ENCODE measurements around the gene PNPLA3. TPM values are rescaled to one million over a fixed set of nuclear protein-coding genes. Genes with fewer than 3 reads are reported as not detected.
"Not testable (repeated sequence)": the region's sequence is repeated elsewhere in the genome, so short reads cannot be mapped to it uniquely, and the experiment has no call there.

The PNPLA3 gene
- total RNA-seq, 2 experiments from 2014 or later = not detected

DNA sequence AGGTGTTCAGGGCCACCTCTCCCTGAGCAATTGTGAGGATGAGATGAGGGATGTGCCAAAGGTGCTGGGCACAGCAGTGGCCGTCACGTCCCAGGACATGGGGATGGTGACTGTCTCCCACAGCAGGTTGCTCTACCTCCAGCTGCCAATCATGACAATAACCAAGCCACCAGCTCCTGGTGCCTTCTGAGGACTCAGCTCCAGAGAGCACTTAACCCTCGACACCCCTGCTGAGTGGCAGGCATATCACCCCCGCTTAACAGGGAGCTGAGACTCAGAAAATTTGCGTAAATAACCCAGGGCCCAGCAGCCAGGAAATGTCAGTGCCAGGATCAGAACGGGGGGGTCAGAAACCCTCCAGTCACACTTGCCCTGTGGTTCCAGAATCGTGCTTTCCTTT is 23.4 kb upstream of the PNPLA3 start:
- no peak for DNase-seq (ENCODE audit: low spot score)
- Histone ChIP-seq H3K36me3 (ENCODE audit: insufficient read depth, low read length) (no peaks in the 10 kb centered on the region), H4K20me1 (ENCODE audit: insufficient read depth, low read length) (no peaks in the 10 kb centered on the region), H3K4me3 (ENCODE audit: low read depth, low read length, poor library complexity, severe bottlenecking) (no peak overlapping the region), H3K9me2 (ENCODE audit: insufficient read depth, low read length) (no peaks in the 10 kb centered on the region), H3K4me2 (ENCODE audit: low read length) (no peak overlapping the region), H3K79me2 (ENCODE audit: insufficient read depth, low read depth, low read length) (no peaks in the 10 kb centered on the region), H2AFZ (ENCODE audit: low read length) (no peak overlapping the region), H3K27ac (ENCODE audit: low read depth, low read length, poor library complexity, severe bottlenecking) (no peak overlapping the region), H3K9me3 (ENCODE audit: low read length) (no peaks in the 10 kb centered on the region), H3K4me1 (ENCODE audit: insufficient read depth, low read length, poor library complexity, severe bottlenecking) (no peaks in the 10 kb centered on the region)
- POLR2A ChIA-PET = interaction anchor here (0.7 kb wide), 1 partner anchor 328 kb away, joined by 3 read pairs; no protein-coding TSS in a partner anchor
- intact Hi-C loops (cut with micrococcal nuclease; ENCODE audit: unreplicated experiment) = no loop called here
- TF ChIP-seq, protein P1, sequence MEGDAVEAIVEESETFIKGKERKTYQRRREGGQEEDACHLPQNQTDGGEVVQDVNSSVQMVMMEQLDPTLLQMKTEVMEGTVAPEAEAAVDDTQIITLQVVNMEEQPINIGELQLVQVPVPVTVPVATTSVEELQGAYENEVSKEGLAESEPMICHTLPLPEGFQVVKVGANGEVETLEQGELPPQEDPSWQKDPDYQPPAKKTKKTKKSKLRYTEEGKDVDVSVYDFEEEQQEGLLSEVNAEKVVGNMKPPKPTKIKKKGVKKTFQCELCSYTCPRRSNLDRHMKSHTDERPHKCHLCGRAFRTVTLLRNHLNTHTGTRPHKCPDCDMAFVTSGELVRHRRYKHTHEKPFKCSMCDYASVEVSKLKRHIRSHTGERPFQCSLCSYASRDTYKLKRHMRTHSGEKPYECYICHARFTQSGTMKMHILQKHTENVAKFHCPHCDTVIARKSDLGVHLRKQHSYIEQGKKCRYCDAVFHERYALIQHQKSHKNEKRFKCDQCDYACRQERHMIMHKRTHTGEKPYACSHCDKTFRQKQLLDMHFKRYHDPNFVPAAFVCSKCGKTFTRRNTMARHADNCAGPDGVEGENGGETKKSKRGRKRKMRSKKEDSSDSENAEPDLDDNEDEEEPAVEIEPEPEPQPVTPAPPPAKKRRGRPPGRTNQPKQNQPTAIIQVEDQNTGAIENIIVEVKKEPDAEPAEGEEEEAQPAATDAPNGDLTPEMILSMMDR (conservative IDR thresholded peaks at IDR 0.05; ENCODE audit: low read length) = no peak
- TF ChIP-seq EZH2phosphoT487 (IDR thresholded peaks at IDR 0.05; ENCODE audit: borderline replicate concordance, low read depth, low read length) = no peak
- CTCF ChIA-PET (ENCODE audit: unreplicated experiment) = no interaction called here
- no TSS peak for BruUV-seq (replicated peaks)

DNA sequence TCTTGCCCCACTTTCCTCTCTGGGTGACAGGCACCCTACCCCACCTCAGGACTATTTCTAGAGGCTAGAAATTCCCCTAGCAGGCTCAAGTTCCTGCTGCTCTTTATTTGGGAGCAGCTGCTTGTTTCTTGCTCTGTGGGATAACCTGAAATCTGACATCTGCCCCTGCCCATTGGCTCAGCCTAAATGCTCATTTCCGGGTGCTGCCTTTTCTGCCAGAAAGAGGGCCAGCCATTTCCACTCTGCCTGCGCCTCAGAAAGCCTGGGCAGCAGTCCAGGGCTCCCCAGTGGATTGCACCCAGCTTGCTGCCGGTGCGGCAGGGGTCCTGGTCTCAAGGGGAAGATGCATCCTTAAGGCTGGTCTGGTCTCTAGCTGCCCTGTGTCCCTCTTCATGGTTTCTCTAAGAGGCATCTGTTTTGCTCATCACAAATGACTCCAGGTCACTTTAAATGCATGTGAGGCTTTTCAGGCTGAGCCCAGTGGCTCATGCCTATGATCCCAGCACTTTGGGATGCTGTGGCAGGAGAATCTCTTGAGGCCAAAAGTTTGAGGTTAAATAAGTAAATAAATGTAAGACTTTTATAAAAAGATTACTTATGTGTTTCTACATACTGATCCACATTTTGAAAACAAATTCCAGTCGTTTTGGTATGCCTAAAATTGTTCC is 21.5 kb upstream of the PNPLA3 start:
- no peak overlapping the region for H2AFZ ChIP-seq (ENCODE audit: low read length)
- no peaks in the 10 kb centered on the region for H3K79me2 ChIP-seq (ENCODE audit: insufficient read depth, low read depth, low read length)
- H3K4me2 ChIP-seq (ENCODE audit: low read length) = no peak overlapping the region
- H3K4me1 ChIP-seq (ENCODE audit: insufficient read depth, low read length, poor library complexity, severe bottlenecking) = no peaks in the 10 kb centered on the region
- DNase-seq (ENCODE audit: low spot score) = no peak
- intact Hi-C loops (cut with micrococcal nuclease; ENCODE audit: unreplicated experiment) = loop anchor here (2.0 kb wide), 1 partner anchor 19 kb away; no protein-coding TSS in a partner anchor
- POLR2A ChIA-PET = no interaction called here
- H3K9me2 ChIP-seq (ENCODE audit: insufficient read depth, low read length) = no peaks in the 10 kb centered on the region
- H3K4me3 ChIP-seq (ENCODE audit: low read depth, low read length, poor library complexity, severe bottlenecking) = no peak overlapping the region
- no TSS peak for BruUV-seq (replicated peaks)
- CTCF ChIA-PET (ENCODE audit: unreplicated experiment) = no interaction called here
- TF ChIP-seq, protein P1 (conservative IDR thresholded peaks at IDR 0.05; ENCODE audit: low read length) = no peak
- no peak for TF ChIP-seq EZH2phosphoT487 (IDR thresholded peaks at IDR 0.05; ENCODE audit: borderline replicate concordance, low read depth, low read length)
- H4K20me1 ChIP-seq (ENCODE audit: insufficient read depth, low read length) = no peaks in the 10 kb centered on the region
- H3K36me3 ChIP-seq (ENCODE audit: insufficient read depth, low read length) = no peaks in the 10 kb centered on the region
- H3K9me3 ChIP-seq (ENCODE audit: low read length) = no peaks in the 10 kb centered on the region
- H3K27ac ChIP-seq (ENCODE audit: low read depth, low read length, poor library complexity, severe bottlenecking) = no peak overlapping the region

DNA sequence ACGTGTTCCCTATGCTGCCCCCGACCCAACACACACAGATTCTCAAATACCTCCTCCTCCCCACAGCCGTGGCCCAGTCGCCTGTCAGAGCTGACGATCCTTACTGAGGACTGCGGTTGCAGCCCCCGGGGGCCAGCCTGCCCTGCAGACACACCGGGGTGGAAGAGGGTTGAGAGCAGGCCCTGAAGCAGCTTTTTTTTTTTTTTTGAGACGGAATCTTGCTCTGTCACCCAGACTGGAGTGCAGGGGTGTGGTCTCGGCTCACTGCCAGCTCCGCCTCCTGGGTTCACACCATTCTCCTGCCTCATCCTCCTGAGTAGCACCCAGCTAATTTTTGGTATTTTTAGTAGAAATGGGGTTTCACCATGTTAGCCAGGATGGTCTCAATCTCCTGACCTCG is 20.6 kb upstream of the PNPLA3 start:
- H3K4me2 ChIP-seq (ENCODE audit: low read length); H3K79me2 ChIP-seq (ENCODE audit: insufficient read depth, low read depth, low read length); H4K20me1 ChIP-seq (ENCODE audit: insufficient read depth, low read length); H3K4me3 ChIP-seq (ENCODE audit: low read depth, low read length, poor library complexity, severe bottlenecking); BruUV-seq (replicated peaks); POLR2A ChIA-PET; DNase-seq (ENCODE audit: low spot score); H3K36me3 ChIP-seq (ENCODE audit: insufficient read depth, low read length); H3K27ac ChIP-seq (ENCODE audit: low read depth, low read length, poor library complexity, severe bottlenecking); H3K9me3 ChIP-seq (ENCODE audit: low read length); H2AFZ ChIP-seq (ENCODE audit: low read length); H3K9me2 ChIP-seq (ENCODE audit: insufficient read depth, low read length); H3K4me1 ChIP-seq (ENCODE audit: insufficient read depth, low read length, poor library complexity, severe bottlenecking); CTCF ChIA-PET (ENCODE audit: unreplicated experiment): not testable (repeated sequence)
- intact Hi-C loops (cut with micrococcal nuclease; ENCODE audit: unreplicated experiment) = loop anchor here (2.0 kb wide), 1 partner anchor 20 kb away; no protein-coding TSS in a partner anchor

All from OCI-LY7 (cell line).